Spleen (tissue), 11 donors: ENCODE results near the gene NDUFA13. TPM values are rescaled to one million over a fixed set of nuclear protein-coding genes. Genes with fewer than 3 reads are reported as not detected.

Experiments
- DNase-seq: peaks from one replicate; pipeline ENCODE4 v3.0.0-alpha.2; 2020
- H3K27ac ChIP-seq, 8 donors: fragments of 200-600 bp; sonication (generic) in 7 of 8; 1 replicate in 4 of 8; 2 replicates in 4 of 8; pipeline versions ENCODE4 v1.5.0 to v1.8.0; 2016 to 2021; ENCODE audit warnings: inconsistent platforms in 4 of 8, mild to moderate bottlenecking in 4 of 8, moderate library complexity in 1 of 8
- H3K27me3 ChIP-seq, 7 donors: fragments of 200-600 bp; sonication (generic) in 6 of 7; replicated peaks in 1 of 7; 1 replicate in 4 of 7; 2 replicates in 3 of 7; pipeline versions ENCODE4 v1.5.0 to v1.8.0; 2016 to 2021; ENCODE audit warnings: inconsistent platforms in 3 of 7, mild to moderate bottlenecking in 1 of 7
- H3K36me3 ChIP-seq, 6 donors: fragments of 200-600 bp; sonication (generic) in 5 of 6; 1 replicate in 4 of 6; 2 replicates in 2 of 6; pipeline versions ENCODE4 v1.5.0 to v1.8.0; 2016 to 2021; ENCODE audit warnings: inconsistent platforms in 2 of 6
- H3K4me1 ChIP-seq, 6 donors: fragments of 200-600 bp; sonication (generic) in 5 of 6; 1 replicate in 3 of 6; 2 replicates in 3 of 6; pipeline versions ENCODE4 v1.5.0 to v1.8.0; 2016 to 2021; ENCODE audit warnings: inconsistent platforms in 3 of 6
- H3K4me3 ChIP-seq, 8 donors: fragments of 200-600 bp; sonication (generic) in 7 of 8; 1 replicate in 4 of 8; 2 replicates in 4 of 8; pipeline versions ENCODE4 v1.5.0 to v1.8.0; 2016 to 2021; ENCODE audit warnings: inconsistent platforms in 4 of 8, mild to moderate bottlenecking in 4 of 8, moderate library complexity in 2 of 8
- H3K9me3 ChIP-seq, 8 donors: fragments of 200-600 bp; sonication (generic) in 7 of 8; 1 replicate in 4 of 8; 2 replicates in 4 of 8; pipeline versions ENCODE4 v1.5.0 to v1.8.0; 2016 to 2021; ENCODE audit warnings: inconsistent platforms in 4 of 8
- CTCF ChIP-seq, 11 experiments: fragments of 200-600 bp in 7 of 11; fragments of 450-650 bp in 4 of 11; sonication (generic) in 4 of 11; IDR thresholded peaks in 8 of 11; conservative IDR thresholded peaks in 3 of 11; 1 replicate in 7 of 11; 2 replicates in 4 of 11; pipeline versions ENCODE4 v1.4.0 to v1.8.0; 2016 to 2021; ENCODE audit warnings: antibody characterized with exemption in 11 of 11, inconsistent platforms in 4 of 11, mild to moderate bottlenecking in 1 of 11
- POLR2A ChIP-seq, 3 donors: fragments of 450-650 bp; IDR thresholded peaks; one replicate each; pipeline ENCODE4 v1.5.1; 2017; ENCODE audit warnings: antibody characterized with exemption in 3 of 3, mild to moderate bottlenecking in 1 of 3
- POLR2AphosphoS5 ChIP-seq, 3 donors: sonication (generic); formaldehyde crosslinking; IDR thresholded peaks; one replicate each; pipeline ENCODE4 v1.5.1; 2017; ENCODE audit warnings: antibody characterized with exemption in 3 of 3
- WGBS, 5 donors: extraction: QIAGEN DNeasy Blood & Tissue Kit in 3 of 5; methylation state at CpG; one replicate each; pipeline versions ENCODE4 v1.1.5 to v1.1.7; 2013 to 2018; 5-methylcytosine and 5-hydroxymethylcytosine counted together
- intact Hi-C: fragments of 100-400 bp; cut with DNase I; formaldehyde crosslinking; loops from one replicate; pipeline ENCODE4 v1.15.0; 2023; ENCODE audit warnings: low total_unique reads
- polyA plus RNA-seq, 3 donors: library from polyadenylated mRNA; stranded (reverse); fragments of 200-250 nt; gene quantifications; one replicate each; pipeline ENCODE4 v1.2.1, GENCODE V29; 2013
- total RNA-seq, 7 donors: library from RNA; depleted of rRNA in 3 of 7; stranded (reverse); fragments of >200 nt in 3 of 7; fragmentation: NEBNext Ultra II Directional in 4 of 7; extraction: Animal tissue kit (Norgen Biotek cat#: 25700) in 4 of 7; gene quantifications; one replicate each; pipeline versions ENCODE4 v1.1.0 to v1.2.1, GENCODE V29; 2016 to 2021
- donor health status: healthy with polysubstance abuse.
- donor health status: DM: no; HTN: no; CAD: no; lungs with moderate emphysema.
- donor health status: DM: no; HTN: no; CAD: no.
- donor health status: Bipolar disorder and iron deficiency.
- donor health status: healthy.
- donor health status: DM: no; HTN: no; CAD: no.
- donor health status: DM: yes; HTN: yes; CAD: no.

The NDUFA13 gene
- total and polyA plus RNA-seq, 10 donors: 24.0 to 224 (median 197) TPM

- DNase-seq: peak; percentile 61
- WGBS, 5 donors: 80 to 83% (median 81%) methylated on average over 4 to 9 of the region's 9 CpGs
- Histone ChIP-seq H3K4me3 (no peak overlapping the region), H3K27ac (peak overlapping the region; percentile 76 to 88 (median 84)), H3K4me1 (peaks cover 56 to 96% (median 73%) of the 10 kb centered on the region in 6 donors), H3K36me3 (peaks cover 0 to 55% (median 9%) of the 10 kb centered on the region in 6 donors), H3K27me3 (no peaks in the 10 kb centered on the region), H3K9me3 (no peaks in the 10 kb centered on the region)
- intact Hi-C loops: loop anchor here (10.0 kb wide), 1 partner anchor 83 kb away; the partner anchor contains the start of gene GATAD2A
- TF ChIP-seq CTCF (IDR thresholded peaks at IDR 0.05 in 8 of 11, conservative IDR thresholded peaks at IDR 0.05 in 3 of 11): no peak
- TF ChIP-seq POLR2AphosphoS5 (IDR thresholded peaks at IDR 0.05): no peak
- no peak for TF ChIP-seq POLR2A (IDR thresholded peaks at IDR 0.05)
These were observed 28.7 kb upstream of the NDUFA13 start for GRCh38 chr19:19487077-19487949.

GRCh38 chr19:19487950-19488874, 27.8 kb upstream of the NDUFA13 start:
- Histone ChIP-seq H3K27ac (peak overlapping the region; percentile 76 to 88 (median 84)), H3K27me3 (no peaks in the 10 kb centered on the region), H3K9me3 (no peaks in the 10 kb centered on the region), H3K4me3 (peak overlapping the region in 2 of 8 donors; percentile 15 to 50), H3K36me3 (peaks cover 0 to 55% (median 15%) of the 10 kb centered on the region in 6 donors), H3K4me1 (peaks cover 56 to 90% (median 69%) of the 10 kb centered on the region in 6 donors)
- TF ChIP-seq POLR2A (IDR thresholded peaks at IDR 0.05) (no peak), POLR2AphosphoS5 (IDR thresholded peaks at IDR 0.05) (peak in 1 of 3 donors; percentile 2), CTCF (IDR thresholded peaks at IDR 0.05 in 8 of 11, conservative IDR thresholded peaks at IDR 0.05 in 3 of 11) (no peak)
- DNase-seq: no peak
- intact Hi-C loops: loop anchor here (10.0 kb wide), 1 partner anchor 83 kb away; the partner anchor contains the start of gene GATAD2A
- 61 to 72% (median 66%) methylated on average over 20 of the region's 20 CpGs for WGBS, 5 donors

- intact Hi-C loops: loop anchor here (10.0 kb wide), 1 partner anchor 84 kb away; the partner anchor contains the start of gene GATAD2A
- no peaks in the 10 kb centered on the region for H3K9me3 ChIP-seq
- WGBS, 5 donors: 26 to 31% (median 29%) methylated on average over 13 to 14 of the region's 14 CpGs
- H3K27me3 ChIP-seq: no peaks in the 10 kb centered on the region
- peak overlapping the region in 3 of 8 donors; percentile 15 to 50 (median 20) for H3K4me3 ChIP-seq
- H3K36me3 ChIP-seq: peaks cover 0 to 55% (median 19%) of the 10 kb centered on the region in 6 donors
- H3K4me1 ChIP-seq: peaks cover 56 to 90% (median 69%) of the 10 kb centered on the region in 6 donors
- TF ChIP-seq CTCF (IDR thresholded peaks at IDR 0.05 in 8 of 11, conservative IDR thresholded peaks at IDR 0.05 in 3 of 11): peak in 3 of 11 experiments; percentile 10 to 21 (median 11)
- TF ChIP-seq POLR2AphosphoS5 (IDR thresholded peaks at IDR 0.05): peak; percentile 58 to 79 (median 69)
- no peak for TF ChIP-seq POLR2A (IDR thresholded peaks at IDR 0.05)
- peak; percentile 94 for DNase-seq
- H3K27ac ChIP-seq: peak overlapping the region; percentile 76 to 88 (median 84)
These were observed 26.9 kb upstream of the NDUFA13 start for GRCh38 chr19:19488875-19489690.
